Skeletal muscle satellite cell (primary cell): ENCODE results near the gene NRF1.
"Not testable (repeated sequence)": the region's sequence is repeated elsewhere in the genome, so short reads cannot be mapped to it uniquely, and the experiment has no call there.

Experiments
- H3K27me3 ChIP-seq: 2 replicates; pipeline ENCODE4 v1.7.0; 2013; ENCODE audit warnings: low read length; ENCODE audit not compliant: control insufficient read depth, insufficient read depth
- H3K36me3 ChIP-seq: 2 replicates; pipeline ENCODE4 v1.7.0; 2013; ENCODE audit warnings: mild to moderate bottlenecking, control low read depth, low read length; ENCODE audit not compliant: insufficient read depth
- H3K4me1 ChIP-seq: 2 replicates; pipeline ENCODE4 v1.7.0; 2013; ENCODE audit warnings: low read length; ENCODE audit not compliant: control insufficient read depth, insufficient read depth
- H3K4me2 ChIP-seq: 2 replicates; pipeline ENCODE4 v1.7.0; 2013; ENCODE audit warnings: mild to moderate bottlenecking, low read length
- H3K4me3 ChIP-seq: 2 replicates; pipeline ENCODE4 v1.7.0; 2013; ENCODE audit warnings: low read length
- H3K9ac ChIP-seq: 2 replicates; pipeline ENCODE4 v1.7.0; 2013; ENCODE audit warnings: mild to moderate bottlenecking, low read depth, low read length, moderate library complexity
- H3K9me3 ChIP-seq: replicated peaks from 2 replicates; pipeline ENCODE4 v1.7.0; 2013; ENCODE audit warnings: mild to moderate bottlenecking, control low read depth, low read length

NRF1 gene

DNA sequence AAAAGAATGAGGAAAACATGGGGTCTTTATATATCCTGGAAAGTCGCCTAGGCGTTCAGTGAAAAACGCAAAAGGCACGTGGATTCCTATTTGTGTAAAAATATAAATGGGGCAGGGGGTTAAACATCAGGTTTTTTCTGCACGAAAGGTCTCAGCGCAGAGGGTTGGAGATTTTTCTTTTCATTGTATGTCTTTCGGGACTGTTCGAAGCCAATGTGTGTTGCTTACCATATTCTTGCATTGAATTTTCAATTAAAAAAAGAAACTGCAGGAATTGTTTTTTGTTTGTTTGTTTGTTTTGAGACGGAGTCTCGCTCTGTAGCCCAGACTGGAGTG lies 172.0 kb downstream of the NRF1 start:
- Histone ChIP-seq H3K36me3 (no peaks in the 10 kb centered on the region), H3K9me3 (no peaks in the 10 kb centered on the region), H3K9ac (no peak overlapping the region), H3K4me1 (peaks cover 24% of the 10 kb centered on the region), H3K4me2 (no peak overlapping the region), H3K27me3 (peaks cover 76% of the 10 kb centered on the region), H3K4me3 (no peak overlapping the region)

DNA sequence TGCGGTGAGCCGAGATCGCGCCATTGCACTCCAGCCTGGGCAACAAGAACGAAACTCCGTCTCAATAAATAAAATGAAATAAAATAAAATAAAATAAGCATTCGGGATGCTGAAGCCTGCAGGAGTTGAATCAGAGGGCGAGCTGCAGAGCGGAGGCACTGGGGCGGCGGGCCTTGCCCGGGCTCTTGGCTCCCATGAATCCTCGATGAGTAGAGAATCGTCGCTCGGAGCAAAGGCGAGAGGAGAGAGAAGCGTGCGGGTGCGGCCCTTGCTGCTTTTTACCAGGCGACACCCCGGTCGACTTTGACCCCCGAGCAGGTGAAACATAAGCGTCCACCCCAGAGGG lies 172.9 kb downstream of the NRF1 start:
- no peak overlapping the region for H3K4me3 ChIP-seq
- no peaks in the 10 kb centered on the region for H3K9me3 ChIP-seq
- no peak overlapping the region for H3K9ac ChIP-seq
- H3K4me1 ChIP-seq, result peaks cover 20% of the 10 kb centered on the region
- H3K4me2 ChIP-seq, result no peak overlapping the region
- H3K27me3 ChIP-seq, result peaks cover 71% of the 10 kb centered on the region
- no peaks in the 10 kb centered on the region for H3K36me3 ChIP-seq

DNA sequence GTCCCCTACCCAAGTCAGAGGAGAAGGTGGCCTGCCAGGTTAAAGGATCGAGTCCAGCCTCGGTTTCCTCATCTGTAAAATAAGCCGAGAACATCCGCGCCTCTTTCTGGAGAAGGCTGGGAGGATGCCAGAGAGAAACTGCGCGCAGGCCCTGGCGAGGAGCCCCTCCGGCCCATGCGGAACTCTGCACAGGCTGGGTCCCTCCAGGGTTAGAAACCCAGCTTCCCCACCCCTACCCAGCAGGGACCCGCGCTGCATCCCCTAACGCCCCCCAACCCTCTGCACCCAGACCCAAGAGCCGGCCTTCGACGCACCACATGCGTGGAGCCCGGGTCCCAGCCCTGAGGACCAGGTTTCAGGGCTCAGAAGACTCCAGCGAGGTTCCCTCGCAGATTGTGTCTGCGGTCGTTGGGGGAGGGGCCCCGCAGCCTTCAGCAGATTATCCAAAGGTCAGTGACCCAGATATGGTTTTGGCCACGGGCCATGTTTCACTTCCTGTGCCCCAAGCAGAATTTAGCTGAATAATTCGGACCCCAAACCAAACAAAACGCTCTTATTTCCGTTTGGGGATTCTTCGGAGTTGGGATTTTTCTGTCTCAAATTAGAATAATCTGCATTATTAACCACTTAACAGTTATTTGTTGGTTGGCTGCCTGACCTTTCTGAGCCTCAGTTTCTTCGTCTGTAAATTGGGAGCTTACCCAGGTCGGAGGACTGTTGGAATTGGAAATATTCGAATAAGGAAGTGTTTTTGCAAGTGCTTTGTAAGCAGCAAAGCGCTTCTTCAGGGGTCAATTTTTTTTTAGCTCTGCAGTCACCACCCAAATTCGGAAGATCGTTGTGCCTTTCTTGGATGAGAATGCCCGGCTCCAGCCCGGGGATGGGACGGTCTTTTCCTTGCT lies 173.5 kb downstream of the NRF1 start:
- Histone ChIP-seq H3K36me3 (no peaks in the 10 kb centered on the region), H3K4me1 (peaks cover 16% of the 10 kb centered on the region), H3K4me2 (no peak overlapping the region), H3K9me3 (no peaks in the 10 kb centered on the region), H3K27me3 (peaks cover 68% of the 10 kb centered on the region), H3K4me3 (no peak overlapping the region), H3K9ac (no peak overlapping the region)

DNA sequence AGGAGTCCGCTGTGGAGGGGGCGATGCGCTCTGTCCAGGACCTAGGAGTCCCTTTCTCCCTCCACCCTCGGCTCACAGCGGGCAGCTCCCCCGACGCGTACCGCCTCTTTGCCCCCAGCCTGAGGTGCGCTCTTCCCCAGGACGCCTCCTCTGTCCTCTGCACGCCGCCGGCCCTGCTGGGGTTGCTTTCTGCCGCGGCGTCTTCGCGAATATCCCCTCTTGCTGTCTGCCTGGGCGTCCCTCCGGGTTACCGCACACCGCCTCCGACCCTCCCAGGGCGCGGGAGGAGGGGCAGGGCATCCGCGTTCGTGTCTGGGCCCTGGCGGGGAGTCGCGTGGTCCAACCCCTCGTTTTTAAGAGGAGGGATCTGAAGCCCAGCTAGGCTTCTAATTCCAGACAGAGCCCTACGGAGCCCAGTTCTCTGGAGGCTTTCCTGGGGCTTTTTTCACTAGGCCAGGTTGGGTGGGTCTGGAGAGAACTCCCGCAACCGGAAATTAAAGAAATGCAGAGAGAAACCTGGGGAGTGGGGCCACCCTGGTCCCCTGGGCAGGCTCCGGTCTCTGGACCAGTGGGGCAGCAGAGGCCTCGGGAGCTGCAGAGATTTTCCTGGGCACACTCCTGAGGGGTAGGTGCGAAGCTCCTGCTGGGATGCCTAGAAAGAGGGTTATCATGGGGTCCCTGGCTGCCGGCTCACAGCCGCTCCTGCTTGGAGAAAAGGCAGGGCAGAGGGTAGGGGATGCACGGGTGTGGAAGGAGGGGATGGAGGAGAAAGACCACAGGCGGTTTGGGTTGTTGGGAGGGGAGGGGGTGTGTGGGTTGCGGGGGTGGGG lies 174.4 kb downstream of the NRF1 start:
- H3K4me1 ChIP-seq, result peaks cover 13% of the 10 kb centered on the region
- H3K27me3 ChIP-seq, result peaks cover 64% of the 10 kb centered on the region
- H3K9ac ChIP-seq, result no peak overlapping the region

DNA sequence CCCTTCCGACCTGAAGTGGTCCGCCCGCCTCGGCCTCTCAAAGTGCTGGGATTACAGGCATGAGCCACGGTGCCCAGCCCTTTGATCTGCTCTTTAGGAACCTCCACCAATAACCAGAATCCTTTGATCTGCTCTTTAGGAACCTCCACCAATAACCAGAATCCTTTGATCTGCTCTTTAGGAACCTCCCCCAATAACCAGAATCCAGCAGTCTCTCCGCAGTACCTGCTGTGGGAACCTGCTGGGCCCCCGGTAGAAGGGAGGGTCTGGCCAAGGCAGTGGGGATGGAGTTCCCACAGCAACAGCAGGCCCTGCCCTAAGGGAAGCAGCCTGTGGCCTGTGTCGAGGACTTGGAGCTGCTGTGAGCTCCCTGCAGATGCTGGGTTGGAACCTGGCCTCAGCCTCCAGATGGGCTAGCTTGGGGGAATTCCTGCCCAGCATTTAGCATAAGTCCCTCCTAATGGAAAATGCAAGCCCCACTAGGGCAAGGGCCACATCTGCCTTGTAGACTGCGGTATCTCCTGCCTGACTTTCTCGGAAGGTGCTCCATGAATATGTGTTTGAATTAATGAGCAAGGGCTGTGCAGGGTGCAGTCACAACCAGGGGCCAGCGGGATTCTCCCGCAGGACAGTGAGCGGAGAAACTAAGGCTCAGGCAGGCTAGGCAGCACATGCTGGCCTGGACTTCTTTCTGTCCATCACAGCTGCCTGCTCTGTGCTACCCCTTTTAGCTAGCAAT lies 175.5 kb downstream of the NRF1 start:
- H3K9ac ChIP-seq, result no peak overlapping the region
- H3K27me3 ChIP-seq, result peaks cover 56% of the 10 kb centered on the region

More for the DNA sequence above, 174.4 kb downstream of the NRF1 start:
- Histone ChIP-seq H3K4me3 (no peak overlapping the region), H3K4me2 (no peak overlapping the region), H3K36me3 (no peaks in the 10 kb centered on the region), H3K9me3 (no peaks in the 10 kb centered on the region)

DNA sequence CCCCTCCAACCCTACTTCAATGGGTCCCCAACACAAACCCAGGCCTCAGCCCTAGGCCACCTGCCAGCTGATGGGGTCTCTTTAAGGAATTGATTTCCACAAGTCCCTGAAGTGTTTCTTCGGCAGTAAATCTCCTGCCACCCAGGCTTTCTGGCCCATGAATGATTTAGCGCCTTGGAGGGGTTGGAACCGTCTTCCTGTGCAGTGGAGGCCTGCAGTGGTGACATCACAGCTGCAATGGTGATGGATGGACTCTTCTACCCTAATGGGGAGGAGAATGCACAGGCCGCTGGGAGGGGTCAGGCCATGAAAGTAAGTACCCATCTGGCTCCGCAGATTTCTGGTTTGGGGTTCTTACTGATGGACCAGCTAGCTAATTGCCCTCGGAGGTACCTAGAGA lies 177.5 kb downstream of the NRF1 start:
- no peak overlapping the region for H3K4me3 ChIP-seq
- peaks cover 44% of the 10 kb centered on the region for H3K27me3 ChIP-seq
- H3K9ac ChIP-seq, result no peak overlapping the region
- no peaks in the 10 kb centered on the region for H3K36me3 ChIP-seq
- no peaks in the 10 kb centered on the region for H3K4me1 ChIP-seq
- H3K9me3 ChIP-seq, result no peaks in the 10 kb centered on the region
- no peak overlapping the region for H3K4me2 ChIP-seq

More for the DNA sequence above, 175.5 kb downstream of the NRF1 start:
- H3K4me1 ChIP-seq, result peaks cover 5% of the 10 kb centered on the region
- no peaks in the 10 kb centered on the region for H3K36me3 ChIP-seq
- H3K9me3 ChIP-seq, result no peaks in the 10 kb centered on the region
- no peak overlapping the region for H3K4me3 ChIP-seq
- H3K4me2 ChIP-seq, result no peak overlapping the region

DNA sequence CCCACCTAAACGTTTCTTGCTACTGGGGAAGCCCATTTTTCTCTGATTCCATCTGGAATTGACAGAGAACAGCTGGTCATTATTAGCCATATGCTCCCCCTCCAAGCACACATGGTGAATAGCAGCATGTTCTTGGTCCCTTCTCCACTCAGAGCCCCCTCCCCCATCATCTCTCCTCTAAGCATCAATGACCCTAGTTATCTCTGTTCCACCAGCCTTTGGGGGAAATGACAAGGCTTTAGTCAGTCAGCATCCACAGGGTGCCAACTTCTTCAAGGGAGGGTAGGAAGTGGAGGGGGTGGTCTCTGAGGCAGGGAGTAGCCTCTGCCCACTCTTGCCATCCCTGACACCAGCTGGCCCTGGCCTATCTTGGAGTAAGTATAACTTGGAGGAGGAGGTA lies 178.1 kb downstream of the NRF1 start:
- peaks cover 40% of the 10 kb centered on the region for H3K27me3 ChIP-seq
- H3K4me3 ChIP-seq, result no peak overlapping the region
- no peaks in the 10 kb centered on the region for H3K9me3 ChIP-seq
- H3K36me3 ChIP-seq, result no peaks in the 10 kb centered on the region
- H3K4me1 ChIP-seq, result no peaks in the 10 kb centered on the region
- H3K9ac ChIP-seq, result no peak overlapping the region
- H3K4me2 ChIP-seq, result no peak overlapping the region

DNA sequence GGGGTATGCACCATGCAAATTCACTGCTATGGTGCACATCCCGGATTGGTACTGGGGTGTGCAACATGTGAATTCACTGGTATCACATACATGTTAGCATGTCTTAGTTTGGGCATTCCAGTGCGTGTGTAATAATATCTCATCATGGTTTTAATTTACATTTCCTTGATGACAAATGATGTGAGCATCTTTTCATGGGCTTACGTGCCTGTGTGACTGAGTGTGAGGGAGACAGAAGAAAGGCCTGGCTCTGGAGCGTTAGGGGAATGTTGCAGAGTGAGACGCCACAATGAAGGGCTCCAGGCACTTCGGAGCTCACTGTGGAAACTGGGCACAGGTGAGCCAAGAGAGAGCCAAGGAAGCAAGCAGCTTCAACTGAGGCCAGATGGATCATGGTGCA lies 178.6 kb downstream of the NRF1 start:
- H3K4me1 ChIP-seq, result no peaks in the 10 kb centered on the region
- H3K36me3 ChIP-seq, result no peaks in the 10 kb centered on the region
- H3K4me3 ChIP-seq, result no peak overlapping the region
- no peak overlapping the region for H3K9ac ChIP-seq
- no peak overlapping the region for H3K4me2 ChIP-seq
- H3K9me3 ChIP-seq, result no peaks in the 10 kb centered on the region
- peaks cover 35% of the 10 kb centered on the region for H3K27me3 ChIP-seq

DNA sequence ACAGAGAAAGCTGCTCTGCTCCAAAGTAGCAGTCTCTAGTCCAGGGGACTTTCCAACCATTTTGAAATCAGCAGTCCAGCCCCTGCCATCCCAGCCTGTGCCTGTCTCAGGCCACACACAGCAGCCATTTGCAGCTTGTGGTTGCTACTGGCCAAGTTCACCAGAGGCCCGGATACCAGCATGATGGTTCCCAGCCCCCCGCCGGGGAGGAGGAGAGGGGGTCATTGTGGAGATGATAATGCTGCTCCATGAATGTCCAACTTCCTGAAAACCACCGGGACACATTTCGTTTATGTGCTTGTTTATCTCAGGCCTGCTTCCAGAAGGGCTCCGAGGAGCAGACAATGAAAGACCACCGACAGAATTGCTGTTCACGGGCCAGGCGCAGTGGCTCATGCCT lies 181.2 kb downstream of the NRF1 start:
- Histone ChIP-seq H3K9ac (no peak overlapping the region), H3K4me3 (no peak overlapping the region), H3K27me3 (peaks cover 18% of the 10 kb centered on the region), H3K36me3 (no peaks in the 10 kb centered on the region), H3K9me3 (no peaks in the 10 kb centered on the region), H3K4me1 (peaks cover 2% of the 10 kb centered on the region), H3K4me2 (no peak overlapping the region)

DNA sequence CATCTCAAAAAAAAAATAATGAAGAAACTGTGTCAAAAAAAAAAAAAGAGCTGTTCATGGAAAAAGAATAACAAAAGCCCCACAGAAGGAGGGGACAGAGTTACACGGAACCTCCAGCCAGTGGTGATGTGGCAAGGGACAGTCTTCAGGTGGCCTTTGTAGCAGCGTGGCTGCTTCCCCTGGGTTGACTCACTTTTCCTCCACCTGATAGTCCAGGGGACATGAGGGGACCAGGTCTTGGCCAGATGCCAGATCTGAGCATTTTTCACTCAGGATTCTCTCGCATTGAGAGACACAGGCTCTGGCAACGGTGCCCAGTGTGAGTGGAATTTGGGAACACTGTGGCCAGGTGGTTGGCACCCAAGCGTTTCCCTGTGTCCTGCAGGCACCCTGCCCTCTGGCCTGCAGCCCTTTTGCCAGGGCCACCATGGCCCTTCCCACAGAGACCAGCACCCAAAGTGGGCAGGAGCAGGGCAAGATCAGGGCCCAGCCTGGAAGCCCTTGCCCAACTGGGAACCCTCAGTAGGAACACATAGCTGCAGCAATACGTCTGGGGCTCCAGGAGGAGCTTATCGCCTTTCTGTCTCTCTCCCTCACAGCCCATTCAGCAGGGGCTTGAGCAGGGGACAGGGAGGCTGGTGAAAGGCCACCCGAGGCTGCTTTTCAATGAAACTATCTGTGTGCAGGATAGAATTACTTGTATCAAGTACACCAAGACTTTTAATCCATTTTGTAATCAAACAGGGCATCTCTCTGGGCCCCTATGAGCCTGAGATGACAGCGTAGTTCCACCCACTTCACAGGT lies 182.2 kb downstream of the NRF1 start:
- H3K36me3 ChIP-seq, result no peaks in the 10 kb centered on the region
- no peak overlapping the region for H3K4me2 ChIP-seq
- H3K9ac ChIP-seq, result no peak overlapping the region
- H3K9me3 ChIP-seq, result no peaks in the 10 kb centered on the region
- H3K27me3 ChIP-seq, result peaks cover 18% of the 10 kb centered on the region
- H3K4me3 ChIP-seq, result no peak overlapping the region
- H3K4me1 ChIP-seq, result peaks cover 8% of the 10 kb centered on the region

DNA sequence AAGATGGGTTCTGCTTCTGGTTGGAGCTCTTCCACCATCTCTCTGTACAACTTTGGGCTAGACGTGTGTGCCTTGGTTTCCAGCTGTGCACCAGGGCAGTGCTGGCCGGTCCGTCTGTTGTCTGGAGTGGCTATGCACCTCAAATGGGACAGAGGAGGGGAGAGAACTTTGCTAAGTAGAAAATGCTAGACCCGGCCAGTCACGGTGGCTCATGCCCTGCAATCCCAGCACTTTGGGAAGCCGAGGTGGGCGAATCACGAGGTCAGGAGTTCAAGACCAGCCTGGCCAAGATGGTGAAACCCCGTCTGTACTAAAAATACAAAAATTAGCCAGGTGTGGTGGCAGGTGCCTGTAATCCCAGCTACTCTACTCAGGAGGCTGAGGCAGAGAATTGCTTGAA lies 182.9 kb downstream of the NRF1 start:
- not testable (repeated sequence) for H3K9me3 ChIP-seq, H3K4me3 ChIP-seq, H3K4me2 ChIP-seq, H3K4me1 ChIP-seq, H3K9ac ChIP-seq, H3K36me3 ChIP-seq
- peaks cover 14% of the 10 kb centered on the region for H3K27me3 ChIP-seq
